ENCODE measurements around the gene EFEMP1.
"Not testable (repeated sequence)": the region's sequence is repeated elsewhere in the genome, so short reads cannot be mapped to it uniquely, and the experiment has no call there.

Gene EFEMP1

GRCh38 chr2:55839182-55839819 is 84.3 kb downstream of the EFEMP1 start:
- no peak for TF ChIP-seq CTCF (IDR thresholded peaks at IDR 0.05; ENCODE audit: low read depth, low read length, missing control alignments)

GRCh38 chr2:55838653-55839052 is 84.9 kb downstream of the EFEMP1 start:
- DNase-seq (ENCODE audit: low read depth): no peak
- no peak overlapping the region for H3K4me3 ChIP-seq (ENCODE audit: low read depth, low read length)
- no peak for TF ChIP-seq CTCF (IDR thresholded peaks at IDR 0.05; ENCODE audit: low read depth, low read length, missing control alignments)

More at GRCh38 chr2:55839182-55839819, 84.3 kb downstream of the EFEMP1 start:
- no peak overlapping the region for H3K4me3 ChIP-seq (ENCODE audit: low read depth, low read length)
- no peak for DNase-seq (ENCODE audit: low read depth)

GRCh38 chr2:55838117-55838516 is 85.5 kb downstream of the EFEMP1 start:
- DNase-seq (ENCODE audit: low read depth); H3K4me3 ChIP-seq (ENCODE audit: low read depth, low read length): not testable (repeated sequence)

GRCh38 chr2:55837073-55837472 is 86.5 kb downstream of the EFEMP1 start:
- no peak for TF ChIP-seq CTCF (IDR thresholded peaks at IDR 0.05; ENCODE audit: low read depth, low read length, missing control alignments)
- H3K4me3 ChIP-seq (ENCODE audit: low read depth, low read length): no peak overlapping the region
- DNase-seq (ENCODE audit: low read depth): no peak

DNA sequence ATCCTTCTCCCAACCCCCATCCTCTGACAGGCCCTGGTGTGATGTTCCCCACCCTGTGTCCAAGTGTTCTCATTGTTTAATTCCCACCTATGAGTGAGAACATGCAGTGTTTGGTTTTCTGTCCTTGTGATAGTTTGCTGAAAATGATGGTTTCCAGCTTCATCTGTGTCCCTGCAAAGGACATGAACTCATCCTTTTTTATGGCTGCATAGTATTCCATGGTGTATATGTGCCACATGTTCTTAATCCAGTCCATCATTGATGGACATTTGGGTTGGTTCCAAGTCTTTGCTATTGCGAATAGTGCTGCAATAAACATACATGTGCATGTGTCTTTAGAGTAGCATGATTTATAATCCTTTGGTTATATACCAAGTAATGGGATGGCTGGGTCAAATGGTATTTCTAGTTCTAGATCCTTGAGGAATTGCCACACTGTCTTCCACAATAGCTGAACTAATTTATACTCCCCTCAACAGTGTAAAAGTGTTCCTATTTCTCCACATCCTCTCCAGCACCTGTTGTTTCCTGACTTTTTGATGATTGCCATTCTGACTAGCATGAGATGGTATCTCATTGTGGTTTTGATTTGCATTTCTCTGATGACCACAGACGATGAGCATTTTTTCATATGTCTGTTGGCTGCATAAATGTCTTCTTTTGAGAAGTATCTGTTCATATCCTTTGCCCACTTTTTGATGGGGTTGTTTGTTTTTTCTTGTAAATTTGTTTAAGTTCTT is 91.7 kb downstream of the EFEMP1 start:
- not testable (repeated sequence) for DNase-seq (ENCODE audit: low read depth); H3K4me3 ChIP-seq (ENCODE audit: low read depth, low read length)

- no peak for DNase-seq (ENCODE audit: low read depth)
- no peak for TF ChIP-seq CTCF (IDR thresholded peaks at IDR 0.05; ENCODE audit: low read depth, low read length, missing control alignments)
- no peak overlapping the region for H3K4me3 ChIP-seq (ENCODE audit: low read depth, low read length)
These were observed 95.7 kb downstream of the EFEMP1 start for GRCh38 chr2:55827855-55828254.

DNA sequence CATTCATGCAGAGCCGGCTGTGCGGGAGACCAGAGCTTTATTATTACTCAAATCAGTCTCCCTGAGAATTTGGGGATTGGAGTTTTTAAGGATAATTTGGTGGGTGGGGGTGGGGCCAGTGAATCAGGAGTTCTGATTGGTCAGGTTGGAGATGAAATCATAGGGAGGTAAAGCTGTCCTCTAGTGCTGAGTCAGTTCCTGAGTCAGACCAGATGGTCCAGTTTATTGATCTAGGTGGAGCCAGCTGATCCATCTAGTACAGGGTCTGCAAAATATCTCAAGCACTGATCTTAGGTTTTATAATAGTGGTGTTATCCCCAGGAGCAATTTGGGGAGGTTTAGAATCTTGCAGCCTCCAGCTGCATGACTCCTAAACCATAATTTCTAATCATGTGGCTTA is 96.2 kb downstream of the EFEMP1 start:
- not testable (repeated sequence) for DNase-seq (ENCODE audit: low read depth); H3K4me3 ChIP-seq (ENCODE audit: low read depth, low read length)

GRCh38 chr2:55826246-55826645 is 97.3 kb downstream of the EFEMP1 start:
- no peak for DNase-seq (ENCODE audit: low read depth)
- H3K4me3 ChIP-seq (ENCODE audit: low read depth, low read length): no peak overlapping the region
- no peak for TF ChIP-seq CTCF (IDR thresholded peaks at IDR 0.05; ENCODE audit: low read depth, low read length, missing control alignments)
